VCaP (cell line): ENCODE data around the gene S100A1.

Experiments
- H3K27ac ChIP-seq: fragments of 450-650 bp; 2 replicates; pipeline ENCODE4 v1.5.1; 2017
- TF ChIP-seq, protein P1 (sequence below): fragments of 450-650 bp; conservative IDR thresholded peaks from 2 replicates; pipeline ENCODE4 v1.5.1; 2017; ENCODE audit warnings: mild to moderate bottlenecking, moderate library complexity

The S100A1 gene

DNA sequence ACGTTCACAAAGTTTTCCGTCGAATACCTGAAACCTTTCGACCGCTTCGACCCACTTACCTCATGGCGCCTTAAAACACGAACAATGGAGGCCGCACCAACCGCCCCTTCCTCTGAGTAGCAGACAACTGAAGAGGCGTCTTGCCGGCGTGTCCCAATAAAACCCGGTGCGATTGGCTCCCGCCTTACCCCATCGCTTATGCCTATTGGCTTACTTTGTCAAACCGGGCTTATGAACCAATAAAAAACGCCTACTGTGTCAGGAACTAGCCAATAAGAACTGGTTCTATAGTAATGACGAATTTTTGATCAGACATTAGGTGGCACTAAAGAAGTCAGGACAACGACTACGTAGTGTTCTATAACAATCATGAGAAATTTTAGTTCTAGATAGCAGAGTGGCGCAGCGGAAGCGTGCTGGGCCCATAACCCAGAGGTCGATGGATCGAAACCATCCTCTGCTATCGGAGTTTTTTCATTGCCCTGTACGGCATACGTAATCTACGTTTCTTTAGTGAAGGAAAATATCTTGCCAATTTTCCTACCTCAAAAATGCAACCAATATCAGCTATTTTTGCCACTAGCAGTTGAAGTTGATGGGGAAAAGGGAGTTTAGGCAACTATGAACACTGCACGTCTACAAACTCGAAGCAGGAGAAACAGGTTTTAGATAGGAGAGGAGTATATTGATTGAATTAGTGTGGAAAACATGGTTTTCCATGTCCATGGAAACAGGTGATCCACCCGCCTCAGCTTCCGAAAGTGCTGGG, 42.8 kb downstream of the S100A1 start, which contains the start of gene ILF2:
Gene ILF2, minus strand, starts transcription at position 135 of the 769 bp plus-strand sequence. Its CDS starts 71 bp downstream, at position 64.
- TF ChIP-seq, protein P1, sequence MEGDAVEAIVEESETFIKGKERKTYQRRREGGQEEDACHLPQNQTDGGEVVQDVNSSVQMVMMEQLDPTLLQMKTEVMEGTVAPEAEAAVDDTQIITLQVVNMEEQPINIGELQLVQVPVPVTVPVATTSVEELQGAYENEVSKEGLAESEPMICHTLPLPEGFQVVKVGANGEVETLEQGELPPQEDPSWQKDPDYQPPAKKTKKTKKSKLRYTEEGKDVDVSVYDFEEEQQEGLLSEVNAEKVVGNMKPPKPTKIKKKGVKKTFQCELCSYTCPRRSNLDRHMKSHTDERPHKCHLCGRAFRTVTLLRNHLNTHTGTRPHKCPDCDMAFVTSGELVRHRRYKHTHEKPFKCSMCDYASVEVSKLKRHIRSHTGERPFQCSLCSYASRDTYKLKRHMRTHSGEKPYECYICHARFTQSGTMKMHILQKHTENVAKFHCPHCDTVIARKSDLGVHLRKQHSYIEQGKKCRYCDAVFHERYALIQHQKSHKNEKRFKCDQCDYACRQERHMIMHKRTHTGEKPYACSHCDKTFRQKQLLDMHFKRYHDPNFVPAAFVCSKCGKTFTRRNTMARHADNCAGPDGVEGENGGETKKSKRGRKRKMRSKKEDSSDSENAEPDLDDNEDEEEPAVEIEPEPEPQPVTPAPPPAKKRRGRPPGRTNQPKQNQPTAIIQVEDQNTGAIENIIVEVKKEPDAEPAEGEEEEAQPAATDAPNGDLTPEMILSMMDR = no peak; the same call in 1 of the 2 replicates
- peak within 1 kb of the TSS; percentile 86 for H3K27ac ChIP-seq

DNA sequence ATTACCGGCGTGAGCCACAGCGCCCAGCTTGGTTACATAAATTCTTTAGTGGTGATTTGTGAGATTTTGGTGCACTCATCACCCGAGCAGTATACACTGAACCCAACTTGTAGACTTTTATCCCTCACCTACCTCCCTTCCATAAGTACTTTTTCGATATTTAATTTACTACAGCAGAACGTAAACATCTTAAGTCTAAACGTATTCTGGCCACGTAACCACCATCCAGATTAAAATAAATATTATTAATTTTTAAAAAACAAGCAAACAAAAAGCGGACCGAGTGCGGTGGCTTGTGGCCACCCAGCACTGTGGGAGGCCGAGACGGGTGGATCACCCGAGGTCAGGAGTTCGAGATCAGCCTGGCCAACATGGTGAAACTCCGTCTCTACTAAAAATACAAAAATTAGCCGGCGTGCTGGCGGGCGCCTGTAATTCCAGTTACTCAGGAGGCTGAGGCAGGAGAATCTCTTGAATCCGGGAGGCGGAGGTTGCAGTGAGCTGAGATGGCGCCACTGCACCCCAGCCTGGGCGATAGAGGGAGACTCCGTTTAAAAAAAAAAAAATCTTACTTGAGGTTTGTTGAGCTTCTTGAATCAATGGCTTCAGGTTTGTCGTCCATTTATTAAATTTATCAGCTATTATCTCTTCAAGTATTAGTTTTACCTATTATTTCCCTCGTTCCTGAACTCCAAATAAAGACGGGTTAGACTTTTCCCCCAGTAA, 43.6 kb downstream of the S100A1 start:
- peak overlapping the region; percentile 86 for H3K27ac ChIP-seq
- TF ChIP-seq, protein P1 = 0 out of 2 replicates have a peak, but pooled peaks have one; percentile 6

DNA sequence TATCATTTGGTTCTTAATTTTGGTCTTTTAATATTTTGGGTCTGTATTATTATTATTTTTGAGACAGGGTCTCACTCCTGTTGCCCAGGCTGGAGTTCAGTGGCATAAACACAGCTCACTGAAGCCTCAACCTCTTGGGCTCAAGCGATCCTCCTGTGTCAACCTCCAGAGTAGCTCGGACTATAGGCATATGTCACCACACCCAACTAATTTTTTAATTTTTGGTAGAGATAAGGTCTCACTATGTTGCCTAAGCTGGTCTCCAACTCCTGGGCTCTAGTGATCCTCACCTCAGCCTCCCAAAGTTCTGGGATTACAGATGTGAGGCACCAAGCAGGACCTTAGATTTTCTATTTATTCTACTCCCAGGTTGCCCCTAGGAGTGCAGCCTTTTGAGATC, 45.3 kb downstream of the S100A1 start:
- no peak overlapping the region for H3K27ac ChIP-seq
- TF ChIP-seq, protein P1 = no peak

DNA sequence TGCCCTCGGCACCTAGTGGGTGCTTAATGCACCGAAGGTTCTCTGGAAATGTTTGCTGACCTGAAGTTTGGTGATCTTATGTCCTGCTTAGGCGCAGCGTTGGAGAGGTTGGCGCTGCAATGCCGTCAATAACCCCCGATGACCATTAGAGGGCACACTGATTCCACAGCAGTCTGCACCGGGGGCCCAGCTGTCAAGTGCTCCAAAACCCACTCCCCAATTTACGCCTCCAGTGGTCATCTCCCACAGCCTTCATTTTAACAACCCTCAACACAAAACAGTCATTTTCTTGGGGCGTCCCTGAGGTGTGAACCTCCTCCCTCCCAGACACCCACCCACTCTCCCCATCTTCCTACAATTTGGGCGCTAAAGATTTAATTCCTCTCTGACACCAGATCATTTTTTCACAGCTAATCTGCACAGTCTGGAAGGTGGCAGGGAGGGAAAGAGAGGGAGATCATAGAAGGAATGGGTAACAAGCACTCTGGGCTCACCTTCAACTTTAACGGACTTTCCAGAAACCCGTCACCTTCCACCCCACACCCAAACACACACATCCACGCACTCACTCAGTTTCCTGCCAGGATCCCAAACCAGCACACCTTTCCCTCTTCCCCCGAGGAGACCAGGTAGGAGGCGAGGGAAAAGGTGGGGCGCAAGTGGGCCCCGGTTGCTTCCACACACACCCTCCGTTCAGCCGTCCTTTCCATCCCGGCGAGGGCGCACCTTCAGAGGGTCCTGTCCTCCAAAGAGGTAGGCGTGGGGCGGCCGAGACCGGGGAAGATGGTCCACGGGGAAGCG, 49.7 kb downstream of the S100A1 start:
- TF ChIP-seq, protein P1 = peak; percentile 99
- no peak overlapping the region; the same call in 1 of the 2 replicates for H3K27ac ChIP-seq

- TF ChIP-seq, protein P1 = no peak
- peak within 1 kb of the TSS; percentile 10; the same call in 1 of the 2 replicates for H3K27ac ChIP-seq
Measured at GRCh38 chr1:153678519-153679336, 50.5 kb downstream of the S100A1 start, which contains the start of gene NPR1. NPR1 (plus strand) TSS chr1:153678688; CDS start chr1:153679109, 421 bp downstream.

DNA sequence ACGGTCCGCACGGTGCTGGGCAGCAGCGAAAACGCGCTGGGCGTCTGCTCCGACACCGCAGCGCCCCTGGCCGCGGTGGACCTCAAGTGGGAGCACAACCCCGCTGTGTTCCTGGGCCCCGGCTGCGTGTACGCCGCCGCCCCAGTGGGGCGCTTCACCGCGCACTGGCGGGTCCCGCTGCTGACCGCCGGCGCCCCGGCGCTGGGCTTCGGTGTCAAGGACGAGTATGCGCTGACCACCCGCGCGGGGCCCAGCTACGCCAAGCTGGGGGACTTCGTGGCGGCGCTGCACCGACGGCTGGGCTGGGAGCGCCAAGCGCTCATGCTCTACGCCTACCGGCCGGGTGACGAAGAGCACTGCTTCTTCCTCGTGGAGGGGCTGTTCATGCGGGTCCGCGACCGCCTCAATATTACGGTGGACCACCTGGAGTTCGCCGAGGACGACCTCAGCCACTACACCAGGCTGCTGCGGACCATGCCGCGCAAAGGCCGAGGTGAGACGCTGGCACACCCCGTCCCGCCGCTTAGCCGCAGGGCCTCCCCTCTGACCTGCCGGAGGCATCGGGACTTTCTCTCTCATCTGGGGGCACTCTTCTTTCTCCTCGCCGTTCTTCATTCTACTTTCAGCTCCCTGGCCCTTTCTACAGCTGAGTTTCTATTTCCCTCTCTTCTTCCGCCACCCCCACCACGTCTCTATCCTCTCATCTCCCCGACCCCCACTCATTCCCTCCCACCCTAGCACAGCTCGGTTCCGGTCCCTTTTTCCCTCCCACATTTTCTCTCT, 51.3 kb downstream of the S100A1 start:
- TF ChIP-seq, protein P1 = 0 out of 2 replicates have a peak, but pooled peaks have one; percentile 20
- peak overlapping the region; percentile 10; the same call in 1 of the 2 replicates for H3K27ac ChIP-seq
